K562 (cell line): ENCODE data around the gene GH2. TPM values are rescaled to one million over a fixed set of nuclear protein-coding genes. Genes with fewer than 3 reads are reported as not detected.
A peak's percentile ranks its signal among the peaks of the same experiment; 100 is the strongest.
"Not testable (repeated sequence)": the region's sequence is repeated elsewhere in the genome, so short reads cannot be mapped to it uniquely, and the experiment has no call there.

Experiments
- ATAC-seq: fragments of 200-7000 bp; cut with Tn5 transposase; 3 replicates; pipeline ENCODE4 v1.9.1; 2020; ENCODE audit warnings: moderate library complexity
- BruUV-seq: library from RNA; stranded (reverse); fragments of 400-500 nt; replicated peaks from 2 replicates; lab custom pipeline; 2021; lab: Mats Ljungman, UMichigan
- CTCF ChIA-PET: fragments of 300-600 bp; formaldehyde crosslinking; extraction: SDS; loops from one replicate; lab custom pipeline; 2021; ENCODE audit warnings: low intra/inter-chr PET ratio; lab: Yijun Ruan, JAX
- POLR2A ChIA-PET: fragments of 300-600, 350-650 bp; sonication (Branson Sonifier 250); formaldehyde crosslinking; extraction: SDS; loops from one replicate; lab custom pipeline; 2021; ENCODE audit warnings: antibody characterized with exemption, inconsistent platforms; lab: Yijun Ruan, JAX
- DNase-seq, 4 experiments: peaks; one replicate each; pipeline versions ENCODE4 v3.0.0 to v3.0.0-alpha.2; 2011 to 2018; ENCODE audit warnings: low spot score in 3 of 4, mixed read lengths in 3 of 4; ENCODE audit errors: extremely low read depth in 1 of 4
- FAIRE-seq: peaks from 2 replicates; lab custom pipeline; 2011; peaks lifted over from hg19 to GRCh38; lab: Jason Lieb, UNC
- H2AFZ ChIP-seq: 2 replicates; pipeline ENCODE4 v1.6.0; 2011; ENCODE audit warnings: low read depth, low read length, control low read depth, inconsistent platforms
- H3K27ac ChIP-seq: fragments of 200-600 bp; 3 replicates; pipeline ENCODE4 v1.8.0; 2011; ENCODE audit warnings: low read depth, mild to moderate bottlenecking, control low read depth, inconsistent platforms, low read length, moderate library complexity, mixed read lengths; ENCODE audit errors: extremely low read depth
- H3K27me3 ChIP-seq, 2 experiments: fragments of 300-600 bp in 1 of 2; 2 replicates in 1 of 2; 3 replicates in 1 of 2; pipeline versions ENCODE4 v1.6.0 to v1.8.0; 2011; ENCODE audit warnings: inconsistent platforms in 2 of 2, low read length in 2 of 2, mild to moderate bottlenecking in 1 of 2, mixed read lengths in 1 of 2, moderate library complexity in 1 of 2; ENCODE audit not compliant: control insufficient read depth in 2 of 2, insufficient read depth in 2 of 2
- H3K36me3 ChIP-seq: fragments of 300-600 bp; 3 replicates; pipeline ENCODE4 v1.8.0; 2011; ENCODE audit warnings: mild to moderate bottlenecking, low read length, inconsistent platforms; ENCODE audit not compliant: control insufficient read depth, insufficient read depth
- H3K4me1 ChIP-seq, 2 experiments: fragments of 200-600 bp in 1 of 2; replicated peaks in 1 of 2; 2 replicates in 1 of 2; 3 replicates in 1 of 2; pipeline versions ENCODE4 v1.5.1 to v1.8.0; 2011; ENCODE audit warnings: inconsistent platforms in 2 of 2, low read length in 2 of 2, mild to moderate bottlenecking in 1 of 2, mixed read lengths in 1 of 2, moderate library complexity in 1 of 2; ENCODE audit not compliant: control insufficient read depth in 2 of 2, insufficient read depth in 2 of 2
- H3K4me2 ChIP-seq: 2 replicates; pipeline ENCODE4 v1.6.1; 2011; ENCODE audit warnings: low read length, control low read depth, inconsistent platforms, mixed read lengths; ENCODE audit not compliant: insufficient read depth
- H3K4me3 ChIP-seq: fragments of 200-600 bp; sonication (generic), shearing (Covaris generic); 2 replicates; pipeline ENCODE4 v1.5.1; 2016; ENCODE audit warnings: control low read depth, inconsistent platforms
- H3K79me2 ChIP-seq: fragments of 200-600 bp; 3 replicates; pipeline ENCODE4 v1.8.0; 2011; ENCODE audit warnings: low read length, inconsistent platforms; ENCODE audit not compliant: control insufficient read depth, insufficient read depth
- H3K9ac ChIP-seq, 2 experiments: 2 replicates each; pipeline versions ENCODE4 v1.6.0 to v1.6.1; 2011; ENCODE audit warnings: low read depth in 2 of 2, low read length in 2 of 2, control low read depth in 1 of 2, inconsistent platforms in 1 of 2, mild to moderate bottlenecking in 1 of 2, mixed read lengths in 1 of 2; ENCODE audit not compliant: insufficient read depth in 1 of 2
- H3K9me1 ChIP-seq: one replicate; pipeline ENCODE4 v1.6.0; 2011; ENCODE audit warnings: inconsistent platforms, mild to moderate bottlenecking, low read length, moderate library complexity; ENCODE audit not compliant: control insufficient read depth, insufficient read depth
- H3K9me3 ChIP-seq: replicated peaks from 2 replicates; pipeline ENCODE4 v1.5.1; 2011; ENCODE audit warnings: low read depth, low read length, inconsistent platforms; ENCODE audit not compliant: control insufficient read depth, insufficient read depth
- H4K20me1 ChIP-seq: replicated peaks from 2 replicates; pipeline ENCODE4 v1.6.1; 2011; ENCODE audit warnings: low read length, inconsistent platforms, mixed read lengths; ENCODE audit not compliant: control insufficient read depth, insufficient read depth
- TBL1XR1 ChIP-seq, 2 experiments: IDR thresholded peaks; 2 replicates each; pipeline ENCODE4 v1.6.1; 2012; ENCODE audit warnings: improper control_type of control experiment in 2 of 2, low read length in 2 of 2, mild to moderate bottlenecking in 1 of 2
- WGBS: fragments of 100-300 bp; shearing (Covaris generic); methylation state at CpG from one replicate; pipeline ENCODE4 v1.1.6; 2016; ENCODE audit warnings: low coverage, mixed read lengths; ENCODE audit not compliant: insufficient coverage; ENCODE audit errors: missing lambda C conversion rate; 5-methylcytosine and 5-hydroxymethylcytosine counted together
- in situ Hi-C: fragments of 300-500 bp; cut with MboI; formaldehyde crosslinking; loops from 4 replicates; pipeline ENCODE4 v1.15.0; 2018; ENCODE audit warnings: inconsistent platforms, mixed read lengths
- intact Hi-C: fragments of 100-400 bp; cut with micrococcal nuclease; formaldehyde crosslinking; loops from 2 replicates; pipeline ENCODE4 v1.14.2; 2022
- polyA plus RNA-seq, 8 experiments: library from polyadenylated mRNA; depleted of rRNA in 4 of 8; stranded (reverse) in 5 of 8; unstranded in 3 of 8; fragments of >200 nt; fragmentation: Nextera tagmentation in 2 of 8; fragmentation: Illumina TruSeq in 1 of 8; extraction: Ambion mirVana in 2 of 8; extraction: Trizol in 1 of 8; gene quantifications; 2 replicates each; pipeline versions ENCODE4 v1.2.1 to v1.2.3, GENCODE V29; 2011 to 2014; ENCODE audit warnings: inconsistent platforms in 1 of 8, missing spikeins in 1 of 8
- total RNA-seq, 7 experiments: library from RNA; depleted of rRNA in 6 of 7; stranded (reverse); fragments of >200 nt in 6 of 7; fragmentation: Illumina TruSeq in 2 of 7; extraction: Trizol in 2 of 7; gene quantifications; 2 replicates each; pipeline versions ENCODE4 v1.2.1 to v1.2.3, GENCODE V29; 2011 to 2021; ENCODE audit warnings: low replicate concordance in 1 of 7
- TF ChIP-seq, protein P1 (sequence below), 3 experiments: IDR thresholded peaks in 2 of 3; conservative IDR thresholded peaks in 1 of 3; 2 replicates each; pipeline ENCODE4 v1.5.1; 2011 to 2012; ENCODE audit warnings: low read length in 3 of 3, mild to moderate bottlenecking in 3 of 3, control low read depth in 2 of 3, improper control_type of control experiment in 1 of 3, inconsistent platforms in 1 of 3, low read depth in 1 of 3, mixed read lengths in 1 of 3, moderate library complexity in 1 of 3; ENCODE audit not compliant: insufficient read depth in 2 of 3

Gene GH2
- total and polyA plus RNA-seq, 9 of the 15 experiments (the other 6 are each of a cell fraction or from before 2014, with no cell fraction given) = not detected

- TF ChIP-seq, protein P1, sequence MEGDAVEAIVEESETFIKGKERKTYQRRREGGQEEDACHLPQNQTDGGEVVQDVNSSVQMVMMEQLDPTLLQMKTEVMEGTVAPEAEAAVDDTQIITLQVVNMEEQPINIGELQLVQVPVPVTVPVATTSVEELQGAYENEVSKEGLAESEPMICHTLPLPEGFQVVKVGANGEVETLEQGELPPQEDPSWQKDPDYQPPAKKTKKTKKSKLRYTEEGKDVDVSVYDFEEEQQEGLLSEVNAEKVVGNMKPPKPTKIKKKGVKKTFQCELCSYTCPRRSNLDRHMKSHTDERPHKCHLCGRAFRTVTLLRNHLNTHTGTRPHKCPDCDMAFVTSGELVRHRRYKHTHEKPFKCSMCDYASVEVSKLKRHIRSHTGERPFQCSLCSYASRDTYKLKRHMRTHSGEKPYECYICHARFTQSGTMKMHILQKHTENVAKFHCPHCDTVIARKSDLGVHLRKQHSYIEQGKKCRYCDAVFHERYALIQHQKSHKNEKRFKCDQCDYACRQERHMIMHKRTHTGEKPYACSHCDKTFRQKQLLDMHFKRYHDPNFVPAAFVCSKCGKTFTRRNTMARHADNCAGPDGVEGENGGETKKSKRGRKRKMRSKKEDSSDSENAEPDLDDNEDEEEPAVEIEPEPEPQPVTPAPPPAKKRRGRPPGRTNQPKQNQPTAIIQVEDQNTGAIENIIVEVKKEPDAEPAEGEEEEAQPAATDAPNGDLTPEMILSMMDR (IDR thresholded peaks at IDR 0.05 in 2 of 3, conservative IDR thresholded peaks at IDR 0.05 in 1 of 3; ENCODE audit: insufficient read depth in 2 of 3, low read depth in 1 of 3, low read length in 3 of 3) = peak; percentile 27 to 39 (median 31); a peak in 3 of 6 replicates
- POLR2A ChIA-PET = interaction anchor here (0.6 to 1.5 kb wide), 6 partner anchors 11 to 264 kb away, joined by 3 to 5 read pairs (median 3); no protein-coding TSS in a partner anchor
- H3K9ac ChIP-seq, in situ Hi-C loops, intact Hi-C loops, H3K9me3 ChIP-seq, H3K9me1 ChIP-seq, H3K4me3 ChIP-seq, H3K4me1 ChIP-seq, H4K20me1 ChIP-seq, H3K36me3 ChIP-seq, FAIRE-seq, H3K79me2 ChIP-seq, H2AFZ ChIP-seq, BruUV-seq, H3K27ac ChIP-seq, CTCF ChIA-PET: not testable (repeated sequence)
- H3K4me2 ChIP-seq = peak overlapping the region; percentile 11; the same call in 1 of the 2 replicates
- peaks cover 5 to 44% of the 10 kb centered on the region in 2 experiments; a peak in 3 of 5 replicates for H3K27me3 ChIP-seq
- DNase-seq (peak in 2 of 4 experiments; percentile 14 to 21), ATAC-seq (peak; percentile 57)
- 12% methylated on average over 11 of the region's 11 CpGs for WGBS
These were observed 407 bp downstream of the GH2 start for GRCh38 chr17:63881337-63881736.

GRCh38 chr17:63880706-63881105 lies 1.0 kb downstream of the GH2 start:
- BruUV-seq = no TSS peak
- Histone ChIP-seq H3K9me3 (no peaks in the 10 kb centered on the region), H3K9ac (no peak overlapping the region), H3K9me1 (no peaks in the 10 kb centered on the region), H2AFZ (no peak overlapping the region), H3K27me3 (peaks cover 5 to 46% of the 10 kb centered on the region in 2 experiments; a peak in 3 of 5 replicates), H3K4me2 (no peak overlapping the region), H3K4me1 (peaks cover 0 to 3% of the 10 kb centered on the region in 2 experiments; a peak in 2 of 5 replicates), H3K36me3 (no peaks in the 10 kb centered on the region), H4K20me1 (no peaks in the 10 kb centered on the region), H3K27ac (no peak overlapping the region), H3K79me2 (no peaks in the 10 kb centered on the region), H3K4me3 (no peak overlapping the region)
- DNase-seq = no peak
- FAIRE-seq = no peak
- POLR2A ChIA-PET = interaction anchor here (0.8 to 1.5 kb wide), 4 partner anchors 18 to 265 kb away, joined by 3 to 5 read pairs (median 4); no protein-coding TSS in a partner anchor
- CTCF ChIA-PET = no interaction called here
- in situ Hi-C loops (no loop called here), intact Hi-C loops (no loop called here)
- ATAC-seq = no peak
- TF ChIP-seq TBL1XR1 (IDR thresholded peaks at IDR 0.05; ENCODE audit: low read length in 2 of 2) = no peak
- WGBS = 34% methylated on average over 12 of the region's 12 CpGs

DNA sequence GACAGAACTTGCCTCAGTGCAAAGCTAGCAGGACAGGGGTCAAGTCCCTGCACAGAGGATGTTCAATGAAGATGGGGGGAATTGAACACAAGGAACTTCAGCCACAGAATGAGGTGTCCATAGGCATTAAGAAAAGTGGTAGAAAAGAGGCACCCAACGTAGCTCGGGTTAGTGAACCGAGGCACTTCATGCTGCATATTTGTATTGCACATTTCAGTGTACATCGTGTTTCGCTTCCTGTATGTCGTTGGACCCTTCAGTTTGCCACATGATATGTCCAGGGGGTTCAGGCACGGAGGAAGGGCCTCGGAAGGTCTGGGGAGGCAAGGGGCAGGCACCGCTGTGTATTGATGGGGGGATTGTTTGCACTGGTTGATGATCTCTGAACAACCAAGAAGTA lies 3.3 kb downstream of the GH2 start:
- 5% methylated on average over 9 of the region's 9 CpGs for WGBS
- CTCF ChIA-PET, in situ Hi-C loops, H3K9ac ChIP-seq, H3K4me1 ChIP-seq, BruUV-seq, H2AFZ ChIP-seq, FAIRE-seq, H3K9me1 ChIP-seq, H3K9me3 ChIP-seq, ATAC-seq, H3K27ac ChIP-seq, H3K36me3 ChIP-seq, H3K4me3 ChIP-seq, intact Hi-C loops, H4K20me1 ChIP-seq, H3K79me2 ChIP-seq, H3K4me2 ChIP-seq, DNase-seq: not testable (repeated sequence)
- POLR2A ChIA-PET = interaction anchor here (1.2 kb wide), 1 partner anchor 17 kb away, joined by 3 read pairs; no protein-coding TSS in a partner anchor
- H3K27me3 ChIP-seq = peaks cover 5 to 35% of the 10 kb centered on the region in 2 experiments; a peak in 3 of 5 replicates
